ENCODE measurements around the gene IRX2.

GRCh38 chr5:2697041-2697440 is 54.4 kb downstream of the IRX2 start:
- TF ChIP-seq, protein P1, sequence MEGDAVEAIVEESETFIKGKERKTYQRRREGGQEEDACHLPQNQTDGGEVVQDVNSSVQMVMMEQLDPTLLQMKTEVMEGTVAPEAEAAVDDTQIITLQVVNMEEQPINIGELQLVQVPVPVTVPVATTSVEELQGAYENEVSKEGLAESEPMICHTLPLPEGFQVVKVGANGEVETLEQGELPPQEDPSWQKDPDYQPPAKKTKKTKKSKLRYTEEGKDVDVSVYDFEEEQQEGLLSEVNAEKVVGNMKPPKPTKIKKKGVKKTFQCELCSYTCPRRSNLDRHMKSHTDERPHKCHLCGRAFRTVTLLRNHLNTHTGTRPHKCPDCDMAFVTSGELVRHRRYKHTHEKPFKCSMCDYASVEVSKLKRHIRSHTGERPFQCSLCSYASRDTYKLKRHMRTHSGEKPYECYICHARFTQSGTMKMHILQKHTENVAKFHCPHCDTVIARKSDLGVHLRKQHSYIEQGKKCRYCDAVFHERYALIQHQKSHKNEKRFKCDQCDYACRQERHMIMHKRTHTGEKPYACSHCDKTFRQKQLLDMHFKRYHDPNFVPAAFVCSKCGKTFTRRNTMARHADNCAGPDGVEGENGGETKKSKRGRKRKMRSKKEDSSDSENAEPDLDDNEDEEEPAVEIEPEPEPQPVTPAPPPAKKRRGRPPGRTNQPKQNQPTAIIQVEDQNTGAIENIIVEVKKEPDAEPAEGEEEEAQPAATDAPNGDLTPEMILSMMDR (conservative IDR thresholded peaks at IDR 0.05): no peak
- TF ChIP-seq ZFX (IDR thresholded peaks at IDR 0.05): no peak
